Activated naive CD8-positive, alpha-beta T cell treated with anti-CD3 and anti-CD28 coated beads for 36 hours (primary cell): ENCODE measurements around the gene AADAT. TPM values are rescaled to one million over a fixed set of nuclear protein-coding genes. Genes with fewer than 3 reads are reported as not detected.
"Not testable (repeated sequence)": the region's sequence is repeated elsewhere in the genome, so short reads cannot be mapped to it uniquely, and the experiment has no call there.

ENCODE experiments used
- DNase-seq: peaks from one replicate; pipeline ENCODE4 v3.0.0; 2021
- H3K27ac Mint-ChIP-seq: one replicate; pipeline ENCODE4 v1.8.0; 2022; ENCODE audit warnings: mild to moderate bottlenecking, moderate library complexity, mixed read lengths
- H3K27me3 Mint-ChIP-seq: one replicate; pipeline ENCODE4 v1.8.0; 2022; ENCODE audit warnings: mild to moderate bottlenecking, mixed read lengths
- H3K36me3 Mint-ChIP-seq: one replicate; pipeline ENCODE4 v1.8.0; 2021; ENCODE audit warnings: mild to moderate bottlenecking, mixed read lengths
- H3K4me1 Mint-ChIP-seq: one replicate; pipeline ENCODE4 v1.8.0; 2021; ENCODE audit warnings: mixed read lengths
- H3K4me3 Mint-ChIP-seq: one replicate; pipeline ENCODE4 v1.8.0; 2022; ENCODE audit warnings: mild to moderate bottlenecking, moderate library complexity, mixed read lengths
- H3K9me3 Mint-ChIP-seq: one replicate; pipeline ENCODE4 v1.8.0; 2022; ENCODE audit warnings: mixed read lengths
- total RNA-seq, 2 experiments: library from RNA; stranded (reverse); gene quantifications; one replicate each; pipeline ENCODE4 v1.2.3, GENCODE V29; 2021

Gene AADAT
- total RNA-seq, 2 experiments from 2014 or later = 0.20 TPM; not detected in 1

DNA sequence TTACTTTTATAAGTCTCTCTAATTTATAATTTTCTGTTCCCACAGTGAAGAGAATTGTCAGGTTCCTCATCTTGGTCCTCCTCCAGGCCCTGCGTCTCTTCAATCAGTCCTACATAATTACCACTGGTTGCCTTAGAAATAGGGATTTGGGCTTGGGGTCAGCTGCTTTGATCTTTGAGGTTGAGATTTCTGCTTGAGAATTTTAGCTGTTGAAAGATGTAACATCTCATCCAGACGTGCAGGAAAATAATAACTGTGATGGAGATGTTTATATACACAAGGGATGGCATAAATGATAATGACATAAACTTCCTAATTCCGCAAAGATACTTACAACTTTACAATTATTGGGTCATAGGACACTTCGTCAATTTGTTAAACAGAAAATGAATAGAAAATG, 30.3 kb downstream of the AADAT start:
- no peaks in the 10 kb centered on the region for H3K27me3 Mint-ChIP-seq
- H3K27ac Mint-ChIP-seq = no peak overlapping the region
- no peaks in the 10 kb centered on the region for H3K4me1 Mint-ChIP-seq
- H3K9me3 Mint-ChIP-seq = no peaks in the 10 kb centered on the region
- H3K4me3 Mint-ChIP-seq = no peak overlapping the region
- no peaks in the 10 kb centered on the region for H3K36me3 Mint-ChIP-seq
- DNase-seq = no peak

DNA sequence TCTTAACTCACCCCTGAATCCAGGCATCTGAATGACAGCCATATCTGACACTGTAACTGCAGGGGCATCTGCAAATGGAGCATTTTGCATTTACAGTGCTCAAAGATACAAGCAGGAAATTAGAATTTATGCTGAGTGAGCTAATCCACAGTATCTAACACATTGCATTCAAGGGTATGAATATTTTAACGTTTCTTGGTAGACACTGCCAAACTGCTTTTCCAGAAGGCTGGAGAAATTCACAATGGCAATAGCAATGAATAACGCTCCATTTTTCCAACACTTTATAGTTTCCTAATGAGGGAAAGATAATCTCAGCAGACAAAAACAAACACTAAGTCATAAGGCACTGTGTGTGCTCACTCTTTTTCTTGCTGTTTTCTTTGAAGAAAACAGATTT, 30.9 kb downstream of the AADAT start:
- DNase-seq = no peak
- no peak overlapping the region for H3K4me3 Mint-ChIP-seq
- no peaks in the 10 kb centered on the region for H3K4me1 Mint-ChIP-seq
- H3K9me3 Mint-ChIP-seq = no peaks in the 10 kb centered on the region
- no peaks in the 10 kb centered on the region for H3K27me3 Mint-ChIP-seq
- H3K27ac Mint-ChIP-seq = no peak overlapping the region
- no peaks in the 10 kb centered on the region for H3K36me3 Mint-ChIP-seq

DNA sequence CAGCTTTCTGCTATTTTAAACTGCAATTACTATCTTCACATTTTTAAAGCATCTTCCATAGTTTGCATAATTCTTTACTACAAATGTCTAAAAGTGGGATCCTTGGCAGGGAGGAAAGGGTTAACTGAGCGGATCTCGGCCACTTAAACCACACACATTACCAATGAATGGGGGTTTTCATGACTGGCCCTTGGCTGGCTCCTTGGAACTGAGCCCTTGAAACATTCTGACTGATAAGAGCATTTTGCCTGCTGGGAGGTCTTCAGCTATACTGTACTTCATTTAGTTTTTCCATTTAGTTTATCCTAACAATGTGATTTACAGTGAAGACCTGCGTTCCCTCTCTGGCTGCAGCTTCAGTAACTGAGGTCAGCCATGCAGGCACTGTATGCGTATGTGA, 31.9 kb downstream of the AADAT start:
- Mint-ChIP-seq H3K4me3 (no peak overlapping the region), H3K27ac (no peak overlapping the region), H3K9me3 (no peaks in the 10 kb centered on the region), H3K27me3 (no peaks in the 10 kb centered on the region), H3K4me1 (no peaks in the 10 kb centered on the region), H3K36me3 (no peaks in the 10 kb centered on the region)
- no peak for DNase-seq

- Mint-ChIP-seq H3K4me3 (no peak overlapping the region), H3K9me3 (no peaks in the 10 kb centered on the region), H3K27ac (no peak overlapping the region), H3K36me3 (no peaks in the 10 kb centered on the region), H3K27me3 (peaks cover 3% of the 10 kb centered on the region), H3K4me1 (no peaks in the 10 kb centered on the region)
- DNase-seq = no peak
These were observed 36.8 kb downstream of the AADAT start for GRCh38 chr4:170052919-170053318.

DNA sequence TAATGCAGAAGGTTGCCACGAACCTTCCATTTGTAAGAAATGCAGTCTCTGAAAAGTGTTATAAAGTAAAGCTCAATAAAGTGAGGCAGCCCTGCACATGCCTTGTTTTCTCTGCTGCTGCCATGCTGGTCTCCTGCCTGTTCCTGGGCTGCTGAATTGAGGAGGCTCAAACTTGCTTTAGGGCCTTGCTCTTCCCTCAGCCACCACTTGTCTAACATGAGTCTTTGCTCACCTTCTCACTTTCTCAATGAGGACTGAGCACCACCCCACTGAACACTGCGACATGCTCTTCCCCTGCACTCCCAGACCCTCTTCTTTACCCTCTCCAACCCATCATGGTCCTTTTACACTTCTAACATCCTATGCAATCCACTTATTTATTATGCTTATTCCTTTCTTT, 38.4 kb downstream of the AADAT start:
- no peak overlapping the region for H3K27ac Mint-ChIP-seq
- no peak overlapping the region for H3K4me3 Mint-ChIP-seq
- peaks cover 4% of the 10 kb centered on the region for H3K27me3 Mint-ChIP-seq
- no peaks in the 10 kb centered on the region for H3K4me1 Mint-ChIP-seq
- no peaks in the 10 kb centered on the region for H3K9me3 Mint-ChIP-seq
- DNase-seq = no peak
- no peaks in the 10 kb centered on the region for H3K36me3 Mint-ChIP-seq

GRCh38 chr4:170049766-170050165, 40.0 kb downstream of the AADAT start:
- Mint-ChIP-seq H3K4me1 (no peaks in the 10 kb centered on the region), H3K9me3 (no peaks in the 10 kb centered on the region), H3K27ac (no peak overlapping the region), H3K4me3 (no peak overlapping the region), H3K36me3 (no peaks in the 10 kb centered on the region), H3K27me3 (peaks cover 4% of the 10 kb centered on the region)
- DNase-seq = no peak

GRCh38 chr4:170047771-170048354, 41.9 kb downstream of the AADAT start:
- H3K9me3 Mint-ChIP-seq = no peaks in the 10 kb centered on the region
- no peaks in the 10 kb centered on the region for H3K4me1 Mint-ChIP-seq
- H3K36me3 Mint-ChIP-seq = no peaks in the 10 kb centered on the region
- no peak overlapping the region for H3K4me3 Mint-ChIP-seq
- peaks cover 4% of the 10 kb centered on the region for H3K27me3 Mint-ChIP-seq
- no peak overlapping the region for H3K27ac Mint-ChIP-seq
- peak; percentile 18 for DNase-seq

DNA sequence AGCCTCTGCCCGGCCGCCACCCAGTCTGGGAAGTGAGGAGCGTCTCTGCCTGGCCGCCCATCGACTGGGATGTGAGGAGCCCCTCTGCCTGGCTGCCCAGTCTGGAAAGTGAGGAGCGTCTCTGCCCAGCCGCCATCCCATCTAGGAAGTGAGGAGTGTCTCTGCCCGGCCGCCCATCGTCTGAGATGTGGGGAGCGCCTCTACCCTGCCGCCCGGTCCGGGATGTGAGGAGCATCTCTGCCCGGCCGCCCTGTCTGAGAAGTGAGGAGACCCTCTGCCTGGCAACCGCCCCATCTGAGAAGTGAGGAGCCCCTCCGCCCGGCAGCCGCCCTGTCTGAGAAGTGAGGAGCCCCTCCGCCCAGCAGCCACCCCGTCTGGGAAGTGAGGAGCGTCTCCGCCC, 43.6 kb downstream of the AADAT start:
- not testable (repeated sequence) for H3K27ac Mint-ChIP-seq, H3K4me3 Mint-ChIP-seq, H3K36me3 Mint-ChIP-seq, DNase-seq, H3K27me3 Mint-ChIP-seq, H3K9me3 Mint-ChIP-seq, H3K4me1 Mint-ChIP-seq

DNA sequence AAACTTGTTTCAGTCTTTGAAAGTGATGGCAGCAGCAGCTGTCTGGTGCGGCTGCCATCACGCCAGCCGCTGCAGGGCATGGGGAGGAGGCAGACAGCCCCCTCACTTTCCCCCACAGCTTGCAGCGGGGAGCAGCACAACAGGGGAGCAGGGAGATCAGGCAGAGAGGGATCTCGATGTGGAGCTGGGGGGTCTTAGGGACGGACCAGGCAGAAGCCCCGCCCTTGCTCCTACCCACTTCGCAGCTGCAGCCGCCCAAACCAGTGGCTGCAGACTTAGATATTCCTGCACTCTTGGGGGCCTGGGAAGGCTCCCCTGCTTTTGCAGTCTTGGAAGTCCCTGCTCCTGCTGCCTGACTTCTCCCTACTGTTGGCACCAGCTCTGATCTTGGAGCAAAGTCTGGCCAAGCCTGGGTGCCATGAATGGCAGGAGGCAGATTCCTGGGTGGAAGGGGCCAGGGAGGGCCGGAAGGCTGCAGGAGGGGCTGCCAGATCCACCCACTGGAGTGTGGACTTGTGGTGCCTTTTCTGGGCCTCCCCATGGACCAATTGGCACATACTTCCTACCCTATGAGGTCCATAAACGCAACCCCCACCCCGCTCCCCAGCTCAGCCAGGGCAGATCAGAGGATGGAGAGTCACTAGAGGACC, 49.6 kb downstream of the AADAT start:
- Mint-ChIP-seq H3K27ac (no peak overlapping the region), H3K36me3 (no peaks in the 10 kb centered on the region), H3K27me3 (no peaks in the 10 kb centered on the region), H3K4me1 (no peaks in the 10 kb centered on the region), H3K9me3 (no peaks in the 10 kb centered on the region), H3K4me3 (no peak overlapping the region)
- no peak for DNase-seq

DNA sequence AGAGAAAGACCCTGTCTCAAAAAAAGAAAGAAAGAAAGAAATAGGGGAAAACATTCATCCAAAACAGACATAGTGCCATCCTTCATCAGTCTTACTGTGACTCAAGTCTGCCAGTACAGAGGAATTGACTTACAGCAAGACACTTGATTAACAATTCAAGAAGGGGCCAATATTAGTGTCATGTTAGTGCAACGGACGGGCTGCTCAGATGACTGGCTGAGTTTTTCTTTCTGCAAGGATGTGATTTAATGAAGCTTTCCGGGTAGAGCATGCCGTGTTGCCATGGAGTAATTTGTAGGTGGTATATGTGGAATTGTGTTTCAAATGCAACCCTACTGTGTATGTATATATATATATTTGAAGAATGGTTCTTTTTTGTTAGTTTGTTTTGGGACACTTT, 51.0 kb downstream of the AADAT start:
- H3K36me3 Mint-ChIP-seq = no peaks in the 10 kb centered on the region
- no peak for DNase-seq
- no peak overlapping the region for H3K4me3 Mint-ChIP-seq
- no peaks in the 10 kb centered on the region for H3K27me3 Mint-ChIP-seq
- no peaks in the 10 kb centered on the region for H3K9me3 Mint-ChIP-seq
- no peaks in the 10 kb centered on the region for H3K4me1 Mint-ChIP-seq
- no peak overlapping the region for H3K27ac Mint-ChIP-seq

DNA sequence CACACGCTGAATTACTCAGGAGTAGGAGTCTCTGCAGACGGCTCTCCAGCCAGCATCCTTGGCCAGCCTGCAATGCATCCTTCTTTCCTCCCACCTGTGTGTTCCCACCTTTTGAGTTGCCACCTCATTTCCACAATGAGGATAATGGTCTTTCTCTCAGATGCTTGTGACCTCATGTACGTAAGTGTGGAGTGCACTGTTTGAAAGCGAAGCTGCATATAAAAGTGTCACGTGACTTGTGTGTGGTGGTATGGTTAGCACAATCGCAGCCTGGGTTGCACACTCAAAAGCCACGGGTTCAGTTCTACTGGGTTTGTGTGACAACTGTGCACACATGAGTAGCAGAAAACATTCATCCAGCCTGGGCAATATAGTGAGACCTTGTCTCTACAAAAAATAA, 51.5 kb downstream of the AADAT start:
- H3K27ac Mint-ChIP-seq = no peak overlapping the region
- H3K9me3 Mint-ChIP-seq = no peaks in the 10 kb centered on the region
- DNase-seq = no peak
- no peaks in the 10 kb centered on the region for H3K4me1 Mint-ChIP-seq
- no peaks in the 10 kb centered on the region for H3K36me3 Mint-ChIP-seq
- no peaks in the 10 kb centered on the region for H3K27me3 Mint-ChIP-seq
- no peak overlapping the region for H3K4me3 Mint-ChIP-seq

DNA sequence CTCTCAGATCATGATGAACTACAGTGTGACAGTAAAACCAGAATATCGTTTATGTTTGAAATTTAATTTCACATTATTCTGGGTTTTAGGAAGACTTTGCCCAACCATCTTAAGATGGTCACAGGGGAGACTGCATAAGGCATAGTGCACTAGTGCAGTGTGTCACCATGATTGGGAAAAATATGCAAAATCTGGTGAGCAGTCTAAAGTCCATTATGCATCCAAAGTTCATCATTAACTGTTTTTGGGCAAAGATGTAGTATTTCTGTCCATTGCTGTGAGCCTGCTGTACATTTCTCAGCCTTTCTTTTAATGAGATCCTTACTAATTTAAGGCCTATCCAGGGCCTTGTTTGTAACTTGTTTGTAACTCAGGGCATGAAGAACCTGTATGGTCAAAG, 52.3 kb downstream of the AADAT start:
- no peaks in the 10 kb centered on the region for H3K36me3 Mint-ChIP-seq
- no peak overlapping the region for H3K4me3 Mint-ChIP-seq
- H3K27me3 Mint-ChIP-seq = no peaks in the 10 kb centered on the region
- H3K4me1 Mint-ChIP-seq = no peaks in the 10 kb centered on the region
- no peak overlapping the region for H3K27ac Mint-ChIP-seq
- no peaks in the 10 kb centered on the region for H3K9me3 Mint-ChIP-seq
- no peak for DNase-seq

GRCh38 chr4:170035845-170036244, 53.9 kb downstream of the AADAT start:
- H3K36me3 Mint-ChIP-seq = no peaks in the 10 kb centered on the region
- H3K4me3 Mint-ChIP-seq = no peak overlapping the region
- H3K27ac Mint-ChIP-seq = no peak overlapping the region
- H3K9me3 Mint-ChIP-seq = no peaks in the 10 kb centered on the region
- no peak for DNase-seq
- H3K4me1 Mint-ChIP-seq = no peaks in the 10 kb centered on the region
- H3K27me3 Mint-ChIP-seq = no peaks in the 10 kb centered on the region

GRCh38 chr4:170035231-170035630, 54.5 kb downstream of the AADAT start:
- no peak for DNase-seq
- no peaks in the 10 kb centered on the region for H3K4me1 Mint-ChIP-seq
- H3K27ac Mint-ChIP-seq = no peak overlapping the region
- H3K27me3 Mint-ChIP-seq = no peaks in the 10 kb centered on the region
- H3K4me3 Mint-ChIP-seq = no peak overlapping the region
- no peaks in the 10 kb centered on the region for H3K9me3 Mint-ChIP-seq
- H3K36me3 Mint-ChIP-seq = no peaks in the 10 kb centered on the region

- no peak overlapping the region for H3K27ac Mint-ChIP-seq
- H3K36me3 Mint-ChIP-seq = no peaks in the 10 kb centered on the region
- no peak overlapping the region for H3K4me3 Mint-ChIP-seq
- H3K9me3 Mint-ChIP-seq = no peaks in the 10 kb centered on the region
- no peaks in the 10 kb centered on the region for H3K4me1 Mint-ChIP-seq
- H3K27me3 Mint-ChIP-seq = peaks cover 8% of the 10 kb centered on the region
- no peak for DNase-seq
These were observed 55.8 kb downstream of the AADAT start for GRCh38 chr4:170033999-170034398.

- Mint-ChIP-seq H3K9me3 (peaks cover 6% of the 10 kb centered on the region), H3K4me3 (no peak overlapping the region), H3K27me3 (peaks cover 31% of the 10 kb centered on the region), H3K36me3 (peaks cover 6% of the 10 kb centered on the region), H3K27ac (no peak overlapping the region), H3K4me1 (peaks cover 8% of the 10 kb centered on the region)
- no peak for DNase-seq
These were observed 59.6 kb downstream of the AADAT start for GRCh38 chr4:170030121-170030520.
